LNCaP clone FGC (cell line): ENCODE results near the gene ENKUR.
"Not testable (repeated sequence)": the region's sequence is repeated elsewhere in the genome, so short reads cannot be mapped to it uniquely, and the experiment has no call there.

Experiments
- DNase-seq: peaks from one replicate; pipeline ENCODE4 v3.0.0-alpha.2; 2011; ENCODE audit warnings: low read depth
- H3K4me3 ChIP-seq: 2 replicates; pipeline ENCODE4 v1.5.1; 2011; ENCODE audit warnings: mild to moderate bottlenecking, low read depth, low read length, control low read depth
- TF ChIP-seq, protein P1 (sequence below): IDR thresholded peaks from 2 replicates; pipeline ENCODE4 v1.5.1; 2012; ENCODE audit warnings: mild to moderate bottlenecking; ENCODE audit not compliant: control insufficient read depth, insufficient read depth; ENCODE audit errors: extremely low read depth

The ENKUR gene

DNA sequence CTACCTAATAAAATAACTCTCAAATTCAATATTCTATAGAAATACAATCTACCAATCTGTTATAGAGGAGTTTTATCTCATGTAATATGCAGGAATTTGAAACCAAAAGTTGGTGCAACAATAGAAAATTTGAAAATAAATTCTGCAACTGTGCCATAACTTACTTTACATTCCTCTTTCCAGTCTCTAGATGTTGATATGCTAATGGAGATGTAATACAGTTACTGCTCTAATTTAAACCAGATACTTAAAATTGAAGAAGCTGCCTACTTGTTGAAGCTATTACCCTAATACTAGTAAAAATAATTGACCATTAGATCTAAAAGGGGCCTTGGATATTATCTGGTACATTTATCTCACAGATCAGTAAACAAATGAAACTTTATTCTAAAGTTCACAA is 1.4 kb downstream of the ENKUR start:
- TF ChIP-seq, protein P1, sequence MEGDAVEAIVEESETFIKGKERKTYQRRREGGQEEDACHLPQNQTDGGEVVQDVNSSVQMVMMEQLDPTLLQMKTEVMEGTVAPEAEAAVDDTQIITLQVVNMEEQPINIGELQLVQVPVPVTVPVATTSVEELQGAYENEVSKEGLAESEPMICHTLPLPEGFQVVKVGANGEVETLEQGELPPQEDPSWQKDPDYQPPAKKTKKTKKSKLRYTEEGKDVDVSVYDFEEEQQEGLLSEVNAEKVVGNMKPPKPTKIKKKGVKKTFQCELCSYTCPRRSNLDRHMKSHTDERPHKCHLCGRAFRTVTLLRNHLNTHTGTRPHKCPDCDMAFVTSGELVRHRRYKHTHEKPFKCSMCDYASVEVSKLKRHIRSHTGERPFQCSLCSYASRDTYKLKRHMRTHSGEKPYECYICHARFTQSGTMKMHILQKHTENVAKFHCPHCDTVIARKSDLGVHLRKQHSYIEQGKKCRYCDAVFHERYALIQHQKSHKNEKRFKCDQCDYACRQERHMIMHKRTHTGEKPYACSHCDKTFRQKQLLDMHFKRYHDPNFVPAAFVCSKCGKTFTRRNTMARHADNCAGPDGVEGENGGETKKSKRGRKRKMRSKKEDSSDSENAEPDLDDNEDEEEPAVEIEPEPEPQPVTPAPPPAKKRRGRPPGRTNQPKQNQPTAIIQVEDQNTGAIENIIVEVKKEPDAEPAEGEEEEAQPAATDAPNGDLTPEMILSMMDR: no peak
- H3K4me3 ChIP-seq: no peak overlapping the region
- DNase-seq: no peak

DNA sequence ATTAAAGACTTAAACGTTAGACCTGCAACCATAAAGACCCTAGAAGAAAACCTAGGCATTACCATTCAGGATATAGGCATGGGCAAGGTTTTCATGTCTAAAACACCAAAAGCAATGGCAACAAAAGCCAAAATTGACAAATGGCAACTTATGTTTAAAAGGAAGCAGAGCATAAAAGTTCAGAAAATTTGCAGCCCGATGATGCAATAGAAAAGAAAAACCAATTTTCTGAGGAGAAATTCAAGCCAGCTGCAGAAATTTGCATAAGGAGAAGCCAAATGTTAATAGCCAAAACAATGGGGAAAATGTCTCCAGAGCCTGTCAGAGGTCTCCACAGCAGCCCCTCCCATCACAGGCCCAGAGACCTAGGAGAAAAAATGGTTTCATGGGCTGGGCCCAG is 4.4 kb downstream of the ENKUR start:
- H3K4me3 ChIP-seq, DNase-seq: not testable (repeated sequence)

DNA sequence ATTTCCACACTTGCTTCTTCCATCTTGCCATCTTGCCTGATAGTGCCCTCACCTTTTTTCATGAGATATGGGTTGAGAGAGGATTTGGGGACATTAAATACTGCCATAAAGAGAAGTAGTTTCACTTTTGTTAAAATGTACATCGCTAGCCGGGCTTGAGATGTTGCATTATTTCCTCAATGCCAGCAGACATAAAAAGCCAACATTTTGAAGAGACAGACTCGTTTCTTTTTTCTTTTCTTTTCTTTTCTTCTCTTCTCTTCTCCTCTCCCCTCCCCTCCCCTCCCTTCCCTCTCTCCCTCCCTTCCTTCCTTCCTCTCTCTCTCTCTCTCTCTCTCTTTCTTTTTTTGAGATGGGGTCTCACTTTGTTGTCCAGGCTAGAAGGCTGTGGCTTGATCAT is 17.9 kb downstream of the ENKUR start:
- no peak overlapping the region for H3K4me3 ChIP-seq
- DNase-seq: no peak
- TF ChIP-seq, protein P1: no peak

DNA sequence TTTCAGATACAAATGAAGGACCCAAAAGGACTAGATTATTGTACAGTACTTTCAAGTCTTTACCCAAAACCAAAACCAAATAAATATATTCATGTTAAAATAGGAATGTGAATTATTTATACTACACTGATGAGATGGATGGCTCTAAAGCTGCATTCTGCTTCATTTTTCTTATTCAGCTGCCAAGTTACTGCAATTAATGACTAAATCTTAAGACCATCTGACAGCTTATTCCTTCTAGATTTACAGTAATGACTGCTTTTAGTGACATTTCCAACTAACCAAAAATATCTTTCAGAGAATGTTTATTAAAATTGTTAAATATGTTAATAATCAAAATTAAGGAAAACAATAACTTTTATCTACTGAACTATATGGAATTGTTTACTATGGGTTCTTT is 20.9 kb downstream of the ENKUR start:
- H3K4me3 ChIP-seq: no peak overlapping the region
- TF ChIP-seq, protein P1: no peak
- DNase-seq: no peak

DNA sequence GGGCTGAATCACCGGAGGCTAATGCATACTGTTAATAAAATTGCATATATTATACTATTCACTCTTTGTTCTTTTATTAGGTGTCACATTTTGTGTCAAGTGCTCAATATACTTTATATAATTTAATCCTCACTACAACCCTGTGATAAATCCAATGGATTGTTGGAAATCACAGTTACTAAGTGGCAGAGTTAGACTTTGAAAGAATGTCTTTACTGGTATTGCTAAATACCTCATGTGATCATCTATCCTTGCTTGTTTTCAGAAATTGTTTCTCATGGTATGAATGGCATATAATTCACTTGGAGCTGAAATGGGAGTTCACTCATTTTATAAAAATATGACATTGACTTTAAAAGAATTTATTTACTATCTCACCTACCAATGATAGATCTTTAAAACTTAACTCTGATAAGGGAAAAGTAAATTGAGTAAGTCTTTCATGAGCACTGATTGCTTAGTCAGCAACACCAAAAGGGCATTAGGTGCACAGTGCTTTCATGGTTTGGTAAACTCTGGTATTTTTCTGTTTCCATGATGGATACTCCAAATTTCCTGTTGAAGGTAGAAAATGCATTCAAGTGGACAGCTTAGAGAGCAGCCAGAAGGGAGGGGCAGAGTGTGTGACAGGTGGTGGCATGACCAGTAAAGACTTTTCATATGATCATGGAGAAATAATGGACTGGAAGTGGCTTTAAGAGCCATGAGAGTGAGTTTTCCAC is 22.6 kb downstream of the ENKUR start:
- H3K4me3 ChIP-seq: no peak overlapping the region
- TF ChIP-seq, protein P1: no peak
- no peak for DNase-seq

DNA sequence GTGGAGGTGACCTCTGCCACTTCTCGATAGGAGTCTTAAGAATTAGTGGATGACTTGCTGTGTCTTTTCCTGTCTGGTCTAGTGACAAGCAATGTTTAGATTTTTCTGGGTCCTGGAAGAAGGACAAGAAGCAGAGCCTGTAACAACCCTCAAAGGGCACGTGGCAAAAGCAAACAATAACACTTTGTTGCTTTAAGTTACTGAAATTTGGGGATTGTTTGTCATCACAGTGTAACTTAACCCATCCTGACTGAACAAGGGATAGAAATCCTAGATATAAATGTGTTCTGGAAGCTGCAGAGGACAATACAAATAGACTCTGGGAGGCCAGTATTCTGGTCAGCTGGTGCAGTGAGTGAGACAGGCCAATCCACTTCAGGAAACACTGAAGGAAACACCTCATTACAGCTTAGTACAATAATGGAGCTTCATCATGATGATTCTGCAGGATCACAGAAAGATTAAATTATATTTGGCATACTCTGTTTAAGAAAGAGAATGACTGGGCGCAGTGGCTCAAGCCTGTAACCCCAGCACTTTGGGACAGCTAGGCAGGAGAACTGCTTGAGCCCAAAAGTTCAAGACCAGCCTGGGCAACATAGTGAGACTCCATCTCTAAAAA is 23.3 kb downstream of the ENKUR start:
- no peak for DNase-seq
- TF ChIP-seq, protein P1: no peak
- H3K4me3 ChIP-seq: no peak overlapping the region

DNA sequence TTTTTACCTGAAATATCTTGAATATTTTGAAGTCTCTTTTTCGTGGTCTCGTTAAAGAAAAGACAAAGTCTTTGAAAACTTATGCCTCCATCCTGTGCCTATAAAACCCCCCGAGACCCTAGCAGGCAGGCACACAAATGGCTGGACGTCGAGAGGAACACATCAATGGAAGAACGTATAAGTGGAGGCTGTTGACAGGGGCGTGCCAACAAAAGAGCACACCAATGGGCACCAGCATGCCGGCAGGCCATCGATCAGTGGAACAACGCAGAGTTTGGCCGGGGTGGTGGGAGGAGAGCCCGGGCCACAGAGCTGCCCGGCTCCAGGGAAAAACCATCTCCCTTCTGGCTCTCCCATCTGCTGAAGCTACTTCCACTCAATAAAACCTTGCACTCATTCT is 24.7 kb downstream of the ENKUR start:
- TF ChIP-seq, protein P1: no peak
- no peak for DNase-seq

More for the DNA sequence above, 24.7 kb downstream of the ENKUR start:
- no peak overlapping the region for H3K4me3 ChIP-seq
